Measurements from ENCODE around the gene SEC61B. TPM values are rescaled to one million over a fixed set of nuclear protein-coding genes. Genes with fewer than 3 reads are reported as not detected.

Gene SEC61B
- total RNA-seq, 2 donors from 2014 or later = 86.6 to 104 TPM

GRCh38 chr9:99178912-99179872 lies 42.9 kb upstream of the SEC61B start:
- TF ChIP-seq POLR2A (IDR thresholded peaks at IDR 0.05) (no peak), CTCF (IDR thresholded peaks at IDR 0.05) (no peak)
- WGBS, 2 donors = 84 to 85% methylated on average over 14 to 17 of the region's 17 CpGs

GRCh38 chr9:99180199-99180598 lies 41.9 kb upstream of the SEC61B start:
- Histone ChIP-seq H3K4me1 (peaks cover 16% of the 10 kb centered on the region), H3K9me3 (no peaks in the 10 kb centered on the region), H3K27me3 (no peaks in the 10 kb centered on the region), H3K36me3 (replicated peaks in 1 of 2; ENCODE audit: insufficient read depth in 1 of 2, low read depth in 2 of 2) (no peaks in the 10 kb centered on the region), H3K4me3 (no peak overlapping the region), H3K27ac (no peak overlapping the region)
- ATAC-seq (no peak), DNase-seq (no peak)
- WGBS, 2 donors = 88 to 90% methylated on average over 1 of the region's 1 CpG
- intact Hi-C loops (cut with DNase I) = no loop called here
- TF ChIP-seq CTCF (IDR thresholded peaks at IDR 0.05) = no peak
- no peak for TF ChIP-seq POLR2A (IDR thresholded peaks at IDR 0.05)

More at GRCh38 chr9:99178912-99179872, 42.9 kb upstream of the SEC61B start:
- DNase-seq = no peak
- Histone ChIP-seq H3K4me3 (no peak overlapping the region), H3K9me3 (no peaks in the 10 kb centered on the region), H3K27ac (no peak overlapping the region), H3K36me3 (replicated peaks in 1 of 2; ENCODE audit: insufficient read depth in 1 of 2, low read depth in 2 of 2) (no peaks in the 10 kb centered on the region), H3K4me1 (peaks cover 8% of the 10 kb centered on the region), H3K27me3 (no peaks in the 10 kb centered on the region)
- ATAC-seq = no peak
- intact Hi-C loops (cut with DNase I) = no loop called here

- Histone ChIP-seq H3K9me3 (no peaks in the 10 kb centered on the region), H3K4me1 (peaks cover 16% of the 10 kb centered on the region), H3K27me3 (no peaks in the 10 kb centered on the region), H3K27ac (no peak overlapping the region), H3K36me3 (replicated peaks in 1 of 2; ENCODE audit: insufficient read depth in 1 of 2, low read depth in 2 of 2) (no peaks in the 10 kb centered on the region), H3K4me3 (no peak overlapping the region)
- TF ChIP-seq POLR2A (IDR thresholded peaks at IDR 0.05) (no peak), CTCF (IDR thresholded peaks at IDR 0.05) (no peak)
- intact Hi-C loops (cut with DNase I) = no loop called here
- DNase-seq (no peak), ATAC-seq (no peak)
- WGBS, 2 donors = 82 to 89% methylated on average over 7 to 9 of the region's 9 CpGs
Measured at GRCh38 chr9:99180662-99181061, 41.4 kb upstream of the SEC61B start.

GRCh38 chr9:99181206-99181605 lies 40.9 kb upstream of the SEC61B start:
- TF ChIP-seq CTCF (IDR thresholded peaks at IDR 0.05) (no peak), POLR2A (IDR thresholded peaks at IDR 0.05) (no peak)
- intact Hi-C loops (cut with DNase I) = no loop called here
- peaks cover 16% of the 10 kb centered on the region for H3K4me1 ChIP-seq
- no peak overlapping the region for H3K4me3 ChIP-seq
- H3K36me3 ChIP-seq (replicated peaks in 1 of 2; ENCODE audit: insufficient read depth in 1 of 2, low read depth in 2 of 2) = no peaks in the 10 kb centered on the region
- no peak overlapping the region for H3K27ac ChIP-seq
- ATAC-seq = no peak
- no peak for DNase-seq
- no peaks in the 10 kb centered on the region for H3K27me3 ChIP-seq
- WGBS, 2 donors = 72 to 77% methylated on average over 2 of the region's 2 CpGs
- H3K9me3 ChIP-seq = no peaks in the 10 kb centered on the region

Measured in body of pancreas (tissue), 4 donors.